WTC11 (cell line): Measurements from ENCODE around the gene CXCL10.

Source experiments
- ATF1 ChIP-seq: sonication (generic); formaldehyde crosslinking; IDR thresholded peaks from 2 replicates; pipeline ENCODE4 v1.8.1; 2023; ENCODE audit warnings: mild to moderate bottlenecking, moderate library complexity, missing genetic modification reagents
- CTCF ChIP-seq: fragments of 200-600 bp; IDR thresholded peaks from 2 replicates; pipeline ENCODE4 v1.8.0; 2022; ENCODE audit warnings: antibody characterized with exemption
- ETV6 ChIP-seq: sonication (generic); formaldehyde crosslinking; IDR thresholded peaks from 2 replicates; pipeline ENCODE4 v1.8.1; 2022; ENCODE audit warnings: mild to moderate bottlenecking, missing genetic modification reagents
- SP1 ChIP-seq: sonication (generic); formaldehyde crosslinking; conservative IDR thresholded peaks from 2 replicates; pipeline ENCODE4 v1.8.1; 2022; ENCODE audit warnings: missing genetic modification reagents
- TP53 ChIP-seq: sonication (generic); formaldehyde crosslinking; IDR thresholded peaks from 2 replicates; pipeline ENCODE4 v1.8.1; 2023; ENCODE audit warnings: mild to moderate bottlenecking, missing genetic modification reagents
- ZNF512 ChIP-seq: sonication (generic); formaldehyde crosslinking; IDR thresholded peaks from 2 replicates; pipeline ENCODE4 v1.8.1; 2022; ENCODE audit warnings: missing genetic modification reagents, borderline replicate concordance

- TF ChIP-seq CTCF = no peak
- TF ChIP-seq TP53 (CRISPR knock-in tag) = no peak
- TF ChIP-seq SP1 (CRISPR knock-in tag) = no peak
- TF ChIP-seq ATF1 (CRISPR knock-in tag) = no peak
- TF ChIP-seq ZNF512 (CRISPR knock-in tag) = no peak
- no peak for TF ChIP-seq ETV6 (CRISPR knock-in tag)
These were observed 16.0 kb downstream of the CXCL10 start, which contains the start of gene CXCL9 for GRCh38 chr4:76007089-76007862.
